GM12872 (cell line): ENCODE results near the gene DPYSL3.

Source experiments
- TF ChIP-seq, protein P1 (sequence below): IDR thresholded peaks from 3 replicates; pipeline ENCODE4 v1.5.1; 2011; ENCODE audit warnings: low read depth, mild to moderate bottlenecking, low read length, moderate library complexity; ENCODE audit not compliant: insufficient read depth

The DPYSL3 gene

DNA sequence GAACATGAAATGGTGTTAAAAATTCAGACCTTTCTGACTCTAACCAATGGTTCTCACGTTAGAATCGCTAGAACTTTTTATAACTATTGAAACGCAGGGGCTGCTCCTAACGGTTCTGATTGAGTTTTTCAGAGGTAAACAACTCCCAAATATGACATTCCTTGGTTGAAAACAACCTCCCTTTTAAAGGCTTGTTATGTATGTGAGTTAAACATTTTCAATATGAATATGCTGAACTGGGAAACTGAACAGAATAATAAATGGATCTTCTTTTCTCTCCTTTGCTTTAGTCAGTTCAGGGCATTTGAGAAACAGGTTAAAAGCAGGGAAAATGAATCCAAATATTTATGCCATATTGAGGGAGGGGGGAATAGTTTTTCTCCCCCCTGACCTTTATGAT is 13.2 kb upstream of the DPYSL3 start:
- TF ChIP-seq, protein P1, sequence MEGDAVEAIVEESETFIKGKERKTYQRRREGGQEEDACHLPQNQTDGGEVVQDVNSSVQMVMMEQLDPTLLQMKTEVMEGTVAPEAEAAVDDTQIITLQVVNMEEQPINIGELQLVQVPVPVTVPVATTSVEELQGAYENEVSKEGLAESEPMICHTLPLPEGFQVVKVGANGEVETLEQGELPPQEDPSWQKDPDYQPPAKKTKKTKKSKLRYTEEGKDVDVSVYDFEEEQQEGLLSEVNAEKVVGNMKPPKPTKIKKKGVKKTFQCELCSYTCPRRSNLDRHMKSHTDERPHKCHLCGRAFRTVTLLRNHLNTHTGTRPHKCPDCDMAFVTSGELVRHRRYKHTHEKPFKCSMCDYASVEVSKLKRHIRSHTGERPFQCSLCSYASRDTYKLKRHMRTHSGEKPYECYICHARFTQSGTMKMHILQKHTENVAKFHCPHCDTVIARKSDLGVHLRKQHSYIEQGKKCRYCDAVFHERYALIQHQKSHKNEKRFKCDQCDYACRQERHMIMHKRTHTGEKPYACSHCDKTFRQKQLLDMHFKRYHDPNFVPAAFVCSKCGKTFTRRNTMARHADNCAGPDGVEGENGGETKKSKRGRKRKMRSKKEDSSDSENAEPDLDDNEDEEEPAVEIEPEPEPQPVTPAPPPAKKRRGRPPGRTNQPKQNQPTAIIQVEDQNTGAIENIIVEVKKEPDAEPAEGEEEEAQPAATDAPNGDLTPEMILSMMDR: no peak

DNA sequence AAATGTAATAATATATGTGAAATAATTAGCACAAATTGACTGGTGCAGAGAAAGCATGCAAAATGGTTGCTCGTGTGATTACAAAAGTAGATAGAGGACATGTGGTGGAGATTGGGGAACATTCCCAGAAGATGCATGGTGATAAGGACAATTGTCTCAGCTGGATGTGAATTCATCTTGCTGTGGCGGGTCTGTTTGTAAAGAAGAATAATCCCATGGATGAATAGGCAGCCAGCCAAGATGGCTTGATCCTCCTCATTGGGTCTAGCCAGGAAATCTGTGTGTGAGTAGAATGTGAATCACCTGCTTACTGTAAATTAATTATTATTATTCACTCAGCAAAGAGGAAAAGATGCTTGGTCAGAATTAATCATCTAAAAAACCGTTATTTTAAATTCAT is 12.6 kb upstream of the DPYSL3 start:
- TF ChIP-seq, protein P1: no peak

DNA sequence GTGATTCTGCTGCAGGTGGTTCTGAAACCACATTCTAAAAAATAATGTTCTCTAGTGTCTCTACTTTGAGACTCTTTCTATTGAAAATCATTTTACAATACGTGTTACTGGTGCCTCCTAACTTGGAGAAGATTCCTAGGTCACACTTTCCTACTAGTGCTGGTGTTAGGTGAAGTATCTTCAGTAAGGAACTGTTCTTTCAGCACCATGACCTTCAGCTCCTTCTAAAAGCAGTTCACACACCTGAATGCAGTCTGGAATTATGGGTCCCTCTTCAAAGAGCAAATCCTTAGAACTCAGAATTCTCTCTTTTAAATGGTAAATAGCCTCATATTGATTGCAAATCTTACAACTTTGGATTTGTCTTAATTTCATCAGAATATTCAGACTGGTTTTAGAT is 10.6 kb upstream of the DPYSL3 start:
- TF ChIP-seq, protein P1: no peak

DNA sequence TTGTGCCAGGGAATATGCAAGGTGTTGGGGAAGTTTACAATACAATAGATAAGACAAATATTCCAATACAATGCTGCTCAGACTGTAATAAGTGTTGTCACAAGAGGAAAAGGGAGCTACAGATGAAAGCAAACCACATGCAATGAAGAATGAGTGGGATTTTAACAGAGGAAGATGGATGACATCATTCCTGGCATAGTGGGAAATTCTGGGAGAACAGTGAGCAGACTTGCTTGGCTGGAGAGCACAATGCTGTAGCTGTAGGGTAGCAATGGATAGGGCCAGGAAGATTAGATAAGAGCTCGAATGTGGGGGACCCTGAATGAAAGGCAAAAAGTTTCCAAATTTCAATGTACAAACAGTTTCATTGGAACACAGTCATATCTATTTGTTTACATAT is 9.5 kb upstream of the DPYSL3 start:
- TF ChIP-seq, protein P1: no peak

DNA sequence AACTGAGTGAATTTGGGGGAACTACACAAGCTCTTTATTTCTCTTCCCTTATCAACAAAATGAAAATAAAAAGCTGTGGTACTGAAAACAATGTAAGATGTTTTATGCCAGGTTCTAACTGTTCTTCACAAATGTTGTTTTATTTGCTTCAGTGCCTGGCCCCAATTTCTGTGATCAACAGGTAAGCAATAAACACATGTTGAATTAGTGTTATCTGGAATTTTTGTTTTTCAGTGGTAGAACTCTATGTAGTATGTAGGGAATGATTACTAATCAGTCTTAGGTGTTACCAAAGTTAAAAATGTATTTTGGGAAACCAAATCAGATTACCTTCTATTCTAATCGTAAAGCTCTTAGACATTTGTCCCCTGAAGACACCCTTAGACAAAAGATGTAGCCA is 7.5 kb upstream of the DPYSL3 start:
- TF ChIP-seq, protein P1: no peak

DNA sequence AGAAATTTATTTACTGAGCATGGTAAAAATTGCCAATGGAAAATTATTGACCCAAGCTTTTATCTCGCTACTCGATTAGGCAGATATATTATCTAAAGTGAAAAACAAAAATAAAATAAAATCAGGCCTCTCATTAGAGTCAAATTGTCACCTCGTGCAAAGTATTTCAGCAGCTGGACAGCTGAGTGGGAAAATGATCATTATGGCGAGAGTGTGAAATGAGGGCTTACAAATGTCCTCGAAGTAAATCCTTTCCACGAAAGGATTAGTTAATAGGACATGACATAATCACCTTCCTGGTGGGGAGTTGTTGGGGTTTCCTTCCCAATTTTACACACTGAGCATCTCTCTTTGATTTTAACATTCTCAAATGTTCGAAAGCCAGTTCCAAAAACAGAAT is 5.4 kb upstream of the DPYSL3 start:
- TF ChIP-seq, protein P1: no peak

DNA sequence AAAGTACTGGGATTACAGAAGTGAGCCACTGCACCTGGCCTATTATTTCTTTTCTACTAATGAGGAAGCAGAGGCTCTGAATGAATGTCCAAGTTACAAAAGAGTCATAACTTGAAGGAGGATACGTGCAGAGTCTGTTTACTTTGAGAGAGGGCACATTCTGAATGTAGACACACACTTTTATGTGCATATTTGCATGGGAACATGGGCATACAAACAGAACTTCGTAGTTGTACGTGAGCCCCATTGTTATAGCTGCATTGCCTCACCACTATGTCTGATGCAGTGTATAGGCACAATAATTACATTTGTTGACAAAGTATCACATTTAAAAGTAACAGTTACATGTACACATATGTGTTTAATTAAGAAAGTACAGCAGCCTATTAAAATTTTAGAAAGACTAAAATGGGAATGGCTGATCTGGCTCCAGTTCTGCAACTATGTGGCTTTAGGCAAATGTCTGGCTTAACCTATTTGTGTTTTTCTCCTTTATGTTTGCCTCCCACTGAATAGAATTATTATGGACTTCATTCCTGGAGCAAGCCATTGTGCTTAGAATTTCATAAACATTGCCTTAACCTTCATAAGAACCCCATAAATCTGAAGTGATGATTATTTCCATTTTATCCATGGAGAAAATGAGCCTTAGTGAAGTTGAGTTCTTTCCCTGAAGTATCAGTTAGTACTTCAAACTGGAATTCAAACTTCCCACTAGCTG is 3.0 kb upstream of the DPYSL3 start:
- TF ChIP-seq, protein P1: no peak
